ENCODE results near the gene SPATA31C1. TPM values are rescaled to one million over a fixed set of nuclear protein-coding genes. Genes with fewer than 3 reads are reported as not detected.

The SPATA31C1 gene
- total RNA-seq, 4 donors from 2014 or later: not detected

- H3K36me3 ChIP-seq: no peaks in the 10 kb centered on the region
- peak in 1 of 3 donors; percentile 48 for DNase-seq
- H3K27ac ChIP-seq: no peak overlapping the region
- no peaks in the 10 kb centered on the region for H3K4me1 ChIP-seq
- TF ChIP-seq CTCF (IDR thresholded peaks at IDR 0.05) (no peak), POLR2A (IDR thresholded peaks at IDR 0.05) (no peak)
- H3K4me3 ChIP-seq: no peak overlapping the region
- H3K27me3 ChIP-seq: no peaks in the 10 kb centered on the region
- H3K9me3 ChIP-seq: no peaks in the 10 kb centered on the region
These were observed 33.8 kb upstream of the SPATA31C1 start for GRCh38 chr9:87883990-87884389.

GRCh38 chr9:87884578-87885459, 32.9 kb upstream of the SPATA31C1 start:
- no peak overlapping the region for H3K27ac ChIP-seq
- no peaks in the 10 kb centered on the region for H3K36me3 ChIP-seq
- no peaks in the 10 kb centered on the region for H3K9me3 ChIP-seq
- DNase-seq: peak in 1 of 3 donors; percentile 34
- TF ChIP-seq CTCF (IDR thresholded peaks at IDR 0.05) (no peak), POLR2A (IDR thresholded peaks at IDR 0.05) (no peak)
- H3K27me3 ChIP-seq: no peaks in the 10 kb centered on the region
- no peak overlapping the region for H3K4me3 ChIP-seq
- H3K4me1 ChIP-seq: no peaks in the 10 kb centered on the region

- TF ChIP-seq POLR2A (IDR thresholded peaks at IDR 0.05) (no peak), CTCF (IDR thresholded peaks at IDR 0.05) (no peak)
- Histone ChIP-seq H3K36me3 (no peaks in the 10 kb centered on the region), H3K27ac (no peak overlapping the region), H3K4me3 (no peak overlapping the region), H3K9me3 (no peaks in the 10 kb centered on the region), H3K4me1 (no peaks in the 10 kb centered on the region), H3K27me3 (no peaks in the 10 kb centered on the region)
- DNase-seq: peak in 1 of 3 donors; percentile 23
These were observed 32.1 kb upstream of the SPATA31C1 start for GRCh38 chr9:87885484-87886189.

- Histone ChIP-seq H3K4me3 (no peak overlapping the region), H3K4me1 (no peaks in the 10 kb centered on the region), H3K27ac (no peak overlapping the region)
These were observed 31.4 kb upstream of the SPATA31C1 start for GRCh38 chr9:87886210-87886932.

More at GRCh38 chr9:87886210-87886932, 31.4 kb upstream of the SPATA31C1 start:
- Histone ChIP-seq H3K27me3 (no peaks in the 10 kb centered on the region), H3K9me3 (no peaks in the 10 kb centered on the region), H3K36me3 (no peaks in the 10 kb centered on the region)
- peak in 1 of 3 donors; percentile 25 for DNase-seq
- no peak for TF ChIP-seq CTCF (IDR thresholded peaks at IDR 0.05)
- no peak for TF ChIP-seq POLR2A (IDR thresholded peaks at IDR 0.05)
